Suprapubic skin (tissue), 3 donors: ENCODE results near the gene CDKN2B-AS1.

Experiments
- EP300 ChIP-seq: sonication (generic); formaldehyde crosslinking; IDR thresholded peaks from one replicate; pipeline ENCODE4 v1.6.1; 2017; ENCODE audit warnings: antibody characterized with exemption
- TF ChIP-seq, protein P1 (sequence below), 2 donors: fragments of 200-600 bp in 1 of 2; fragments of 450-650 bp in 1 of 2; sonication (generic) in 1 of 2; IDR thresholded peaks; one replicate each; pipeline ENCODE4 v1.5.1; 2016 to 2019; ENCODE audit warnings: antibody characterized with exemption in 2 of 2, mild to moderate bottlenecking in 1 of 2, moderate library complexity in 1 of 2

DNA sequence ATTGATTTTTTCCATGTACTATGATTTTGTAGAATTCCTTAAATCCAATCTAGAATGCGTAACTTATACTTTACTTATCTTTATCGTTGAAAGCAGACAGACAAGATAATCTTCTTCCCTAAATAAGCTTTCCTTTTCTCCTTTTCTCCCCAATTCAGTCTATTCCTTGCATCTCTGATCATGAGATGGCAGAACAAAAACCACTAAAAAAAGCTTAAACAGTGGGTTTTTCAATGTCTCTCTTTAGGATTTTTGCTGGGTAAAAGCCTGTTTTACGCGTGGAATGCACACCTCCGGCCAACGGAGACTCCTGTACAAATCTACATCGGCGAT lies 13.8 kb downstream of the CDKN2B-AS1 start:
- TF ChIP-seq, protein P1, sequence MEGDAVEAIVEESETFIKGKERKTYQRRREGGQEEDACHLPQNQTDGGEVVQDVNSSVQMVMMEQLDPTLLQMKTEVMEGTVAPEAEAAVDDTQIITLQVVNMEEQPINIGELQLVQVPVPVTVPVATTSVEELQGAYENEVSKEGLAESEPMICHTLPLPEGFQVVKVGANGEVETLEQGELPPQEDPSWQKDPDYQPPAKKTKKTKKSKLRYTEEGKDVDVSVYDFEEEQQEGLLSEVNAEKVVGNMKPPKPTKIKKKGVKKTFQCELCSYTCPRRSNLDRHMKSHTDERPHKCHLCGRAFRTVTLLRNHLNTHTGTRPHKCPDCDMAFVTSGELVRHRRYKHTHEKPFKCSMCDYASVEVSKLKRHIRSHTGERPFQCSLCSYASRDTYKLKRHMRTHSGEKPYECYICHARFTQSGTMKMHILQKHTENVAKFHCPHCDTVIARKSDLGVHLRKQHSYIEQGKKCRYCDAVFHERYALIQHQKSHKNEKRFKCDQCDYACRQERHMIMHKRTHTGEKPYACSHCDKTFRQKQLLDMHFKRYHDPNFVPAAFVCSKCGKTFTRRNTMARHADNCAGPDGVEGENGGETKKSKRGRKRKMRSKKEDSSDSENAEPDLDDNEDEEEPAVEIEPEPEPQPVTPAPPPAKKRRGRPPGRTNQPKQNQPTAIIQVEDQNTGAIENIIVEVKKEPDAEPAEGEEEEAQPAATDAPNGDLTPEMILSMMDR (IDR thresholded peaks at IDR 0.05): no peak
- TF ChIP-seq EP300: no peak
